DOHH2 (cell line): ENCODE data around the gene SSUH2.

Experiments
- H3F3A ChIP-seq: fragments of 200-600 bp; sonication (generic), shearing (Covaris generic); 2 replicates; pipeline ENCODE4 v1.6.0; 2016; ENCODE audit warnings: antibody characterized with exemption, mild to moderate bottlenecking; ENCODE audit not compliant: control insufficient read depth, insufficient read depth
- H3K27ac ChIP-seq: fragments of 200-600 bp; sonication (generic); 2 replicates; pipeline ENCODE4 v1.5.1; 2014; ENCODE audit warnings: low read depth, mild to moderate bottlenecking, low read length, moderate library complexity
- H3K27me3 ChIP-seq: fragments of 200-600 bp; sonication (generic); 2 replicates; pipeline ENCODE4 v1.6.1; 2014; ENCODE audit warnings: mild to moderate bottlenecking, low read length, mixed read lengths; ENCODE audit not compliant: control insufficient read depth
- H3K36me3 ChIP-seq: fragments of 200-600 bp; sonication (generic); 2 replicates; pipeline ENCODE4 v1.6.1; 2014; ENCODE audit warnings: mild to moderate bottlenecking, low read length, moderate library complexity, mixed read lengths; ENCODE audit not compliant: control insufficient read depth
- H3K4me1 ChIP-seq: fragments of 200-600 bp; sonication (generic); 2 replicates; pipeline ENCODE4 v1.6.1; 2014; ENCODE audit warnings: mild to moderate bottlenecking, low read length, mixed read lengths; ENCODE audit not compliant: control insufficient read depth
- H3K4me2 ChIP-seq: fragments of 200-600 bp; sonication (generic); 2 replicates; pipeline ENCODE4 v1.6.0; 2014; ENCODE audit warnings: mild to moderate bottlenecking, low read length, moderate library complexity
- H3K4me3 ChIP-seq: fragments of 200-600 bp; sonication (generic); 2 replicates; pipeline ENCODE4 v1.5.1; 2014; ENCODE audit warnings: mild to moderate bottlenecking, low read length, mixed read lengths
- H3K79me2 ChIP-seq: fragments of 200-600 bp; sonication (generic); 2 replicates; pipeline ENCODE4 v1.6.1; 2014; ENCODE audit warnings: mild to moderate bottlenecking, low read length, mixed read lengths; ENCODE audit not compliant: control insufficient read depth
- H3K9me2 ChIP-seq: fragments of 200-600 bp; sonication (generic); replicated peaks from 2 replicates; pipeline ENCODE4 v1.6.1; 2014; ENCODE audit warnings: mild to moderate bottlenecking, low read length, mixed read lengths; ENCODE audit not compliant: control insufficient read depth
- H3K9me3 ChIP-seq: fragments of 200-600 bp; sonication (generic); 2 replicates; pipeline ENCODE4 v1.6.1; 2014; ENCODE audit warnings: antibody characterized with exemption, low read length, mixed read lengths; ENCODE audit not compliant: control insufficient read depth, insufficient read depth
- H4K20me1 ChIP-seq: fragments of 200-600 bp; sonication (generic); 2 replicates; pipeline ENCODE4 v1.6.0; 2014; ENCODE audit warnings: low read depth, mild to moderate bottlenecking, antibody characterized with exemption, low read length, moderate library complexity; ENCODE audit not compliant: control insufficient read depth, insufficient read depth
- EZH2phosphoT487 ChIP-seq: fragments of 200-600 bp; sonication (generic); IDR thresholded peaks from 2 replicates; pipeline ENCODE4 v1.6.1; 2017; ENCODE audit warnings: borderline replicate concordance, mild to moderate bottlenecking, antibody characterized with exemption, low read length, moderate library complexity, mixed read lengths
- TF ChIP-seq, protein P1 (sequence below): fragments of 200-600 bp; sonication (generic); IDR thresholded peaks from one replicate; pipeline ENCODE4 v1.5.1; 2014; ENCODE audit warnings: antibody characterized with exemption, mild to moderate bottlenecking, low read depth, low read length; ENCODE audit not compliant: poor library complexity, severe bottlenecking

Gene SSUH2

DNA sequence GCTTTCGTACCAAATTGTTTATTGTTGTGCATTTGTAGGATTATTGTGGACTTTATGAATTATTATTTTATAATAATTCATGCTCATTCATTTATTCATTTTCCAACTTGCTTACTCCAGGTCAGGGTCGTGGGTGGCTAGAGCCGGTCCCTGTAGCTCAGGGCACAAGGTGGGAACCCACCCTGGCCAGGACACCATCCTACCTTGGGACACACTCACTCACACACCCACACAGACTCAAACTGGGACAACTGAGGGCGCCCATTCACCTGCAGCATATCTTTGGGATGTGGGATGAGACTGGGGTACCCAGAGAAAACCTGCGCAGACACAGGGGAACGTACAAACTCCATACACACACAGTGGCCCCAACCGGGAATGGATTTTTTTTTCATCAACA lies 40.6 kb downstream of the SSUH2 start:
- Histone ChIP-seq H3K4me3 (no peak overlapping the region), H3K4me2 (no peak overlapping the region), H3K27ac (no peak overlapping the region), H3F3A (no peaks in the 10 kb centered on the region), H4K20me1 (no peaks in the 10 kb centered on the region), H3K36me3 (no peaks in the 10 kb centered on the region), H3K27me3 (no peaks in the 10 kb centered on the region; the same call in 1 of the 2 replicates), H3K9me3 (no peaks in the 10 kb centered on the region), H3K4me1 (no peaks in the 10 kb centered on the region), H3K9me2 (no peaks in the 10 kb centered on the region), H3K79me2 (no peaks in the 10 kb centered on the region)
- TF ChIP-seq, protein P1, sequence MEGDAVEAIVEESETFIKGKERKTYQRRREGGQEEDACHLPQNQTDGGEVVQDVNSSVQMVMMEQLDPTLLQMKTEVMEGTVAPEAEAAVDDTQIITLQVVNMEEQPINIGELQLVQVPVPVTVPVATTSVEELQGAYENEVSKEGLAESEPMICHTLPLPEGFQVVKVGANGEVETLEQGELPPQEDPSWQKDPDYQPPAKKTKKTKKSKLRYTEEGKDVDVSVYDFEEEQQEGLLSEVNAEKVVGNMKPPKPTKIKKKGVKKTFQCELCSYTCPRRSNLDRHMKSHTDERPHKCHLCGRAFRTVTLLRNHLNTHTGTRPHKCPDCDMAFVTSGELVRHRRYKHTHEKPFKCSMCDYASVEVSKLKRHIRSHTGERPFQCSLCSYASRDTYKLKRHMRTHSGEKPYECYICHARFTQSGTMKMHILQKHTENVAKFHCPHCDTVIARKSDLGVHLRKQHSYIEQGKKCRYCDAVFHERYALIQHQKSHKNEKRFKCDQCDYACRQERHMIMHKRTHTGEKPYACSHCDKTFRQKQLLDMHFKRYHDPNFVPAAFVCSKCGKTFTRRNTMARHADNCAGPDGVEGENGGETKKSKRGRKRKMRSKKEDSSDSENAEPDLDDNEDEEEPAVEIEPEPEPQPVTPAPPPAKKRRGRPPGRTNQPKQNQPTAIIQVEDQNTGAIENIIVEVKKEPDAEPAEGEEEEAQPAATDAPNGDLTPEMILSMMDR = no peak
- no peak for TF ChIP-seq EZH2phosphoT487

DNA sequence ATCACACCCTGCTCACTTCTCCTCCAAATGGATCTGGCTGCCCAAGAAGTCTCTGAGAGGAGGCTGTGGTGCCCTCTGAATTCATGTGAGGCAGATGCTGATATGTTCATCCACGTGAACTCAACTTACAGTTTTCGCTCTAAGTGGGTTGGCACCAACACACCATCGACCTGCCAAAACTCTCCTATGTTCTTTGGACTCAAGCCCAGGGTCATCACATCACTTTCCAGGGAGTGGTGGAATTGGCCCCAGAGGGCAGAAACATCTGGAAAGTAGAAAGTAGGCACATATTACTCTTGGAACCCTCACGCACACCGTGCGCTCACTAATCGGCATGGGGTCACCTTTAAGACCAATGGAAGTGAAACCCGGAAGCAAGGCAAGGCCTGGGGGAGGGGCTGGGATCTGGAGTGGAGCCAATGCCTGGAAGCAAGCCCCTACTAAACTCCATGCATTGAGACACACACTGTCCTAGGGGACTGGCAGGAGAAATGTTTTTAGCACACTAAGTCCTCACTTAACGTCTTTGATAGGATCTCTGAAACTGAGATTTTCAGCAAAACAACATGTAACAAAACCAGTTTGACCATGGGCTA lies 41.4 kb downstream of the SSUH2 start:
- no peaks in the 10 kb centered on the region for H3K9me3 ChIP-seq
- H3K27ac ChIP-seq = no peak overlapping the region
- no peaks in the 10 kb centered on the region for H3K79me2 ChIP-seq
- no peaks in the 10 kb centered on the region for H3K4me1 ChIP-seq
- H3F3A ChIP-seq = no peaks in the 10 kb centered on the region
- no peaks in the 10 kb centered on the region for H3K36me3 ChIP-seq
- no peaks in the 10 kb centered on the region for H4K20me1 ChIP-seq
- no peaks in the 10 kb centered on the region for H3K9me2 ChIP-seq
- H3K27me3 ChIP-seq = no peaks in the 10 kb centered on the region; the same call in 1 of the 2 replicates
- H3K4me3 ChIP-seq = no peak overlapping the region
- H3K4me2 ChIP-seq = no peak overlapping the region
- TF ChIP-seq, protein P1 = no peak
- TF ChIP-seq EZH2phosphoT487 = no peak

DNA sequence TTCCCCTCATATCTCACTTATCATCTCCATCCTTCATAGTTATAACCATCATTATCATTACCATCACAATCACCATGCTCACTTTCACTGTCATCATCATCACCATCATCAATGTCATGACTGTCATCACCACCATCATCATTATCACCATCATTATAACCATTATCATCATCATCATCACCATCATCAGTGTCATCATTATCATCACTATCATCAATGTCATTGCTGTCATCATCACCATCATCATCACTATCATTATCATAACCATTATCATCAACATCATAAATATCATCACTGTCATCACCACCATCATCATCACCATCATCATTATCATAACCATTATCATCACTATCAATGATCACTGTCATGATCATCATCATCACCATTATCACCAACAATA lies 44.1 kb downstream of the SSUH2 start:
- no peaks in the 10 kb centered on the region; the same call in 1 of the 2 replicates for H3K27me3 ChIP-seq
- no peaks in the 10 kb centered on the region for H4K20me1 ChIP-seq
- no peaks in the 10 kb centered on the region for H3K9me2 ChIP-seq
- TF ChIP-seq, protein P1 = no peak
- no peak for TF ChIP-seq EZH2phosphoT487
- no peak overlapping the region for H3K4me3 ChIP-seq
- H3K9me3 ChIP-seq = no peaks in the 10 kb centered on the region
- no peaks in the 10 kb centered on the region for H3K36me3 ChIP-seq
- no peaks in the 10 kb centered on the region for H3F3A ChIP-seq
- no peaks in the 10 kb centered on the region for H3K4me1 ChIP-seq
- H3K79me2 ChIP-seq = no peaks in the 10 kb centered on the region
- H3K4me2 ChIP-seq = no peak overlapping the region
- no peak overlapping the region for H3K27ac ChIP-seq
